ENCODE results near the gene ARHGEF5.
"Not testable (repeated sequence)": the region's sequence is repeated elsewhere in the genome, so short reads cannot be mapped to it uniquely, and the experiment has no call there.

The ARHGEF5 gene

DNA sequence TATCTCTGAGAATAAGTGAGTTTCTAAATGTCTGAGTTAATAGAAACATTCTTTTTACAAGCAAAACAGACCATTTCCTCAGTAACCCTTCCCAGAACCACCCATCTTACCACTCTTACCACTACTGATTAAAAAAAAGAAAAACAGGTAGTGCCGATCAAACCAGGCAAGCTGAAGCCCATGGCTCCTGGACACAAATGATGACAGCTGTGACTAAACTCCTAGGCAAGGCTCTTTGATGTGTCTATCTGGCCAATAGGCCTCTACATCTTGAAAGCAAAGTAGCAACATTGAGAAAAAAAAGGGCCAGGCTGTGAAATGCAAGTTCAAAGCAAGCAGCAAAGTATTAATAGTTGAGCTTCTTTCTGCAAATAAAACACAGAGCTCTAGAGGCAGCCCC is 6.6 kb upstream of the ARHGEF5 start:
- not testable (repeated sequence) for H3K9me3 ChIP-seq (ENCODE audit: low read length); H3K27me3 ChIP-seq (ENCODE audit: control insufficient read depth in 1 of 2, insufficient read depth in 2 of 2, low read length in 2 of 2); H3K4me1 ChIP-seq (ENCODE audit: insufficient read depth, low read length); H3K27ac ChIP-seq (ENCODE audit: low read depth, low read length); H3K9ac ChIP-seq (ENCODE audit: low read length); H3K36me3 ChIP-seq (ENCODE audit: insufficient read depth, low read length); H3K4me3 ChIP-seq (ENCODE audit: low read depth in 1 of 2, low read length in 2 of 2)

DNA sequence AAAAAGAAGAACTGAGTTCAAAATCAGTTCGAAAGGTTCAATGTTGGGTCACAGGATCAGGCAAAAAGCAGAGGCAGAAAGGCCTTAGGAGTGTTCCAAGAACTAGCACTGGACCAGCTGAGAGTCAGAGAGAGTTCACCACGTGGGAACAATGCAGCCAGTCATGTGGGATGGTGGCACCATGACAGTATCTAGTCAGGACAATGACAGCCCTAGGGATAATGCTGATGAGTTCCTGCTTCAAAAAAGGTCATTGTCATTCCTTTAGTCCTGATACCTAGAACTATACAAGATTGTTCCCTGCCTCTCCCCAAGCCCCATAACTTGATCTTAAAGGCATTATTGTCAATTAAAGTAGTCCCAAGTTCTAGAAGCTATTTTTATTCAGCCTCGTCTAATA is 3.5 kb upstream of the ARHGEF5 start:
- H3K27ac ChIP-seq (ENCODE audit: low read depth, low read length), result not testable (repeated sequence)

DNA sequence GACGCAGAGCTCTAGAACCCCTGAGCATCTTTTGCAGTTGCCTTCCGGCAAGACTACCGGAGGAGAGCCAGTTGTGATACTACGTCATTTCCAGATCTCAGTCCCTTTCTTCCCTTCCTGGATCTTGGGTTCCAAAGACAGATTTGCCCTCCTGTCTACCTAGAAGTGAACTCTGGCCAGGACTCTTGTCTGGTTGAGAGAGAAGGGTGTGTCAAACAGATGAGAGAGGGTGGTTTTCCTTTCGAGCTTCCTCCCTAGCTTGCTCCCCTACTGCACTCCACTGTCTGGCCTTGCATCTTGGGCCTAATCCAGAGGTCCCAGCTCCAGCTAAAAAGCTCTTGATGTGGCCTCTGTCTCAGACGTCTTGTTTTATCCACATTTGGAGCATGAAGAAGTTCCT is 983 bp downstream of the ARHGEF5 start:
- H3K9ac ChIP-seq (ENCODE audit: low read length); H3K27ac ChIP-seq (ENCODE audit: low read depth, low read length); H3K4me3 ChIP-seq (ENCODE audit: low read depth in 1 of 2, low read length in 2 of 2); H3K4me1 ChIP-seq (ENCODE audit: insufficient read depth, low read length); H3K9me3 ChIP-seq (ENCODE audit: low read length); H3K27me3 ChIP-seq (ENCODE audit: control insufficient read depth in 1 of 2, insufficient read depth in 2 of 2, low read length in 2 of 2); H3K36me3 ChIP-seq (ENCODE audit: insufficient read depth, low read length): not testable (repeated sequence)

More for the DNA sequence above, 3.5 kb upstream of the ARHGEF5 start:
- H3K27me3 ChIP-seq (ENCODE audit: control insufficient read depth in 1 of 2, insufficient read depth in 2 of 2, low read length in 2 of 2); H3K9me3 ChIP-seq (ENCODE audit: low read length); H3K4me3 ChIP-seq (ENCODE audit: low read depth in 1 of 2, low read length in 2 of 2); H3K36me3 ChIP-seq (ENCODE audit: insufficient read depth, low read length); H3K4me1 ChIP-seq (ENCODE audit: insufficient read depth, low read length); H3K9ac ChIP-seq (ENCODE audit: low read length): not testable (repeated sequence)

DNA sequence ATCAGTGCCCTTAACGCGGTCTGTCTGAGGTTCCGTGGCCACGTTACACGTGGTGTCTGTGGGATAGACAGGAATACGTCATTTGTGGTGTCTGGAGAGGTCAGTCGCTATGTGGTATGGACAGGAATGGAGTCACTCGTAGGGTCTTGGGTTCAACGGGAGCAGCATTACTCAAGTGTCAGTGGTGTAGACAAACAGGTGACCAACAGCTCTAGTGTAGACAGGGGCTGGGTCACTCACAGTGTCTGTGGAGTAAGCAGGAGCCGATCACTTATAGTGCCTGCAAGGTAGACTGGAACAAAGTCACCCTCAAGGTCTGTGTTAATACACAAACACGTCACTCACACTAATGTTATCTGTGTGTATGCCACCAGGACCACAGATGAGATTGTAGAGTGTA is 1.7 kb downstream of the ARHGEF5 start:
- not testable (repeated sequence) for H3K9me3 ChIP-seq (ENCODE audit: low read length); H3K27ac ChIP-seq (ENCODE audit: low read depth, low read length); H3K4me1 ChIP-seq (ENCODE audit: insufficient read depth, low read length); H3K36me3 ChIP-seq (ENCODE audit: insufficient read depth, low read length); H3K4me3 ChIP-seq (ENCODE audit: low read depth in 1 of 2, low read length in 2 of 2); H3K9ac ChIP-seq (ENCODE audit: low read length); H3K27me3 ChIP-seq (ENCODE audit: control insufficient read depth in 1 of 2, insufficient read depth in 2 of 2, low read length in 2 of 2)

DNA sequence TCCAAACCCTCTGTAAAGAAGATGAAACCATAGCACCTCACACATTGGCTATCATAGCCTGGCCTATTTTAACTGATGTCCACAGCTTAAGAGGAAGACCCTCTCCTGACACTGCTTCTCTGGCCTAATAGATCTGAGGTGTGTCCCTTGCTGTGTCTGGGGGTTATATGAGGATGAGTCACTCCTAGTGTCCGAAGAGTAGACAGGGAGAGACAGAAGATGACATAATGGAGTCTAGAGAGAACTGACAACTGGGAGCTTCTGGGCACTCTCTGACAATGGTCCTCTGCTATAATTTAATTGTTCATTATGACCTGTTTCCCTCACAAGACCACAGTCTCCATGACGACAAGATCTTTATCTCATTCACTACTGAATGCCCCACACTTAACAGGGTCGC is 6.9 kb downstream of the ARHGEF5 start:
- not testable (repeated sequence) for H3K9ac ChIP-seq (ENCODE audit: low read length); H3K27ac ChIP-seq (ENCODE audit: low read depth, low read length); H3K9me3 ChIP-seq (ENCODE audit: low read length); H3K4me3 ChIP-seq (ENCODE audit: low read depth in 1 of 2, low read length in 2 of 2); H3K4me1 ChIP-seq (ENCODE audit: insufficient read depth, low read length); H3K36me3 ChIP-seq (ENCODE audit: insufficient read depth, low read length); H3K27me3 ChIP-seq (ENCODE audit: control insufficient read depth in 1 of 2, insufficient read depth in 2 of 2, low read length in 2 of 2)

DNA sequence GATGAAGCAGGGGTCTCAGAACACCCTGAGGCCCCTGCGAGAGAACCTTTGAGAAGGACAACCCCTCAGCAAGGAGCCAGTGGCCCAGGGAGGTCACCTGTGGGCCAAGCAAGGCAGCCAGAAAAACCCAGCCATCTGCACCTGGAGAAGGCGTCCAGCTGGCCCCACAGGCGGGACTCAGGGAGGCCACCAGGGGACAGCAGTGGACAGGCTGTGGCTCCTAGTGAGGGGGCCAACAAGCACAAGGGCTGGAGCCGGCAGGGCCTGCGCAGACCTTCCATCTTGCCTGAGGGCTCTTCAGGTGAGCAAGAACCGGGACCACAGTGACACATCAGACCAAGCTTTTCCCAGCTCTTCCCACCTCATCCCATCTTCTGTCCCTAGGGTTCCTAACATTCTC is 10.3 kb downstream of the ARHGEF5 start:
- not testable (repeated sequence) for H3K4me1 ChIP-seq (ENCODE audit: insufficient read depth, low read length); H3K27me3 ChIP-seq (ENCODE audit: control insufficient read depth in 1 of 2, insufficient read depth in 2 of 2, low read length in 2 of 2); H3K36me3 ChIP-seq (ENCODE audit: insufficient read depth, low read length); H3K27ac ChIP-seq (ENCODE audit: low read depth, low read length); H3K4me3 ChIP-seq (ENCODE audit: low read depth in 1 of 2, low read length in 2 of 2); H3K9ac ChIP-seq (ENCODE audit: low read length); H3K9me3 ChIP-seq (ENCODE audit: low read length)

DNA sequence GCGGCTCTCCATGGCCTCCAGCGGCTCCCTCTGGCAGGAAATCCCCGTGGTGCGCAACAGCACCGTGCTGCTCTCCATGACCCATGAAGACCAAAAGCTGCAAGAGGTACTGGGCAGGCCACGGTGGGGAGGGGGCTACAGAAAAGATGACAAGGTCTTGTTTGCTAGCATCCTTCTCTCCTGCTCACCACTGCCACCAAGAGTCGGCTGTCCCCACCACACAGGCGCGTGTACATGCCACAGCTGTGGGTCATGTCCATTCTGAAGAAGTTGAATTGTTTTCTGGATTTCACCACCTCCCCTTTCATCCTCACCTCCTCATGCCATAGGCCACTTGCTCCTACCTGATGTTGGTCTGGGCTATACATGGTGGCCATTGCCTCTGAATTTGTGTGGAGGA is 12.0 kb downstream of the ARHGEF5 start:
- not testable (repeated sequence) for H3K9ac ChIP-seq (ENCODE audit: low read length); H3K9me3 ChIP-seq (ENCODE audit: low read length); H3K4me1 ChIP-seq (ENCODE audit: insufficient read depth, low read length); H3K27me3 ChIP-seq (ENCODE audit: control insufficient read depth in 1 of 2, insufficient read depth in 2 of 2, low read length in 2 of 2); H3K27ac ChIP-seq (ENCODE audit: low read depth, low read length); H3K4me3 ChIP-seq (ENCODE audit: low read depth in 1 of 2, low read length in 2 of 2); H3K36me3 ChIP-seq (ENCODE audit: insufficient read depth, low read length)

DNA sequence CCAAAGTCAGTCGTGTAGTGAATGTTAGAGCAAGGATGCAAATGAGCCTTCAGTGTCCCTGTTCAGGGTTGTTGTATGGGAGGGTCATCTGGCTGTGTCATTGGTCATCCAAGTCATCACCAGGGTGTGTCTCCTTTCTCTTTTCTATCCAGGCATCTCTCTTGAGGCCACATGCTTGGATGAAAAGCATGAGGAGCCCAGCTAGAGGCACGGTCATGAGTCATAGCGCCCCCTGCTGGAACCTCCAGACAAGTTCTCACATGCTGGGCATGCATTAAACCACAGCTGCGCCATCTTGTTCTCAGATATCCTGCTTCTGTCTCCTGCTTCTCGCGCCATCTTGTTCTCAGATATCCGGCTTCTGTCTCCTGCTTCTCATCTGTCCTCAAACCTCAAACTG is 14.0 kb downstream of the ARHGEF5 start:
- H3K36me3 ChIP-seq (ENCODE audit: insufficient read depth, low read length); H3K27me3 ChIP-seq (ENCODE audit: control insufficient read depth in 1 of 2, insufficient read depth in 2 of 2, low read length in 2 of 2); H3K4me1 ChIP-seq (ENCODE audit: insufficient read depth, low read length); H3K9ac ChIP-seq (ENCODE audit: low read length); H3K9me3 ChIP-seq (ENCODE audit: low read length); H3K27ac ChIP-seq (ENCODE audit: low read depth, low read length); H3K4me3 ChIP-seq (ENCODE audit: low read depth in 1 of 2, low read length in 2 of 2): not testable (repeated sequence)

DNA sequence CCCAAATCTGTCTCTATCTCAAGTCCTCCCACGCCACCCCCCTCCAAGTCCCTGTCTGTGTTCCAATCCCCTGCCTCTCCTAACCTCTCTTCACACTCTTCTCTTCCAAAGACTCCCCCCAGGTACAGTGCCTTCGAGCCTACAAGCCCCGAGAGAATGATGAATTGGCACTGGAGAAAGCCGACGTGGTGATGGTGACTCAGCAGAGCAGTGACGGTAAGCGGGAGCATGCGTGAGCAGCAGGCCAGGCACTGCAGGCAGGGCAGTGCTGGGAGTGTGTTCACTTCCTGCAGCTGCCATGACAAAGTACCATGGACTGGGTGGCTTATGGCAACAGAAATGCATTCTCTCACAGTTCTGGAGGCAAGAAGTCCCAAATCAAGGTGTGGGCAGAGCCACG is 23.4 kb downstream of the ARHGEF5 start:
- Histone ChIP-seq H3K9me3 (ENCODE audit: low read length) (no peaks in the 10 kb centered on the region), H3K27ac (ENCODE audit: low read depth, low read length) (no peak overlapping the region), H3K36me3 (ENCODE audit: insufficient read depth, low read length) (peaks cover 9% of the 10 kb centered on the region)

DNA sequence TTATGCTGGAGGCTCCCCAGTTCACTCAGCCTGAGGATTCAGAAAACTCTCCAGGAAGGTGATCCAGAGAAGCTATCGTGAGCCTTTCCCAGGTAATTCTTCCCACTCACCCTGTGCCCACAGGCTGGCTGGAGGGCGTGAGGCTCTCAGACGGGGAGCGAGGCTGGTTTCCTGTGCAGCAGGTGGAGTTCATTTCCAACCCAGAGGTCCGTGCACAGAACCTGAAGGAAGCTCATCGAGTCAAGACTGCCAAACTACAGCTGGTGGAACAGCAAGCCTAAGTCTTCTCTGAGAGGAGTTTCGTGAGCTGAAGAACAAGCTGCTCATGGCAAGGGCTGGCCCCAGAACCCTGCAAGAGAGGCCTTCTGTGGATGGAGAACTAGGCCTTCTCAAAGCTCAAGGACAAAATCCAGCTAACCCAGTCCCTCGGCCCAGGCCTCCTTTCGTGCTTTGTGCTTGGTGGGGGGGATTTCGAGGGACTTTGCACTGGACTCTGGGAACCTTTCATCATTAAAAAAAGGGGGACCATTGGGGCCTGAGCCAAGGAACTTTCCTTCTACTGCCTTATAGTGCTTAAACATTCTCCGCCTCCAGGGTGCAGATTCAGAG is 24.7 kb downstream of the ARHGEF5 start:
- Histone ChIP-seq H3K4me3 (ENCODE audit: low read depth in 1 of 2, low read length in 2 of 2) (no peak overlapping the region), H3K9me3 (ENCODE audit: low read length) (no peaks in the 10 kb centered on the region), H3K36me3 (ENCODE audit: insufficient read depth, low read length) (peaks cover 9% of the 10 kb centered on the region), H3K9ac (ENCODE audit: low read length) (no peak overlapping the region), H3K27me3 (ENCODE audit: control insufficient read depth in 1 of 2, insufficient read depth in 2 of 2, low read length in 2 of 2) (no peaks in the 10 kb centered on the region), H3K27ac (ENCODE audit: low read depth, low read length) (no peak overlapping the region), H3K4me1 (ENCODE audit: insufficient read depth, low read length) (no peaks in the 10 kb centered on the region)

More for the DNA sequence above, 23.4 kb downstream of the ARHGEF5 start:
- H3K27me3 ChIP-seq (ENCODE audit: control insufficient read depth in 1 of 2, insufficient read depth in 2 of 2, low read length in 2 of 2), result no peaks in the 10 kb centered on the region
- no peaks in the 10 kb centered on the region for H3K4me1 ChIP-seq (ENCODE audit: insufficient read depth, low read length)
- H3K9ac ChIP-seq (ENCODE audit: low read length), result no peak overlapping the region
- H3K4me3 ChIP-seq (ENCODE audit: low read depth in 1 of 2, low read length in 2 of 2), result no peak overlapping the region

DNA sequence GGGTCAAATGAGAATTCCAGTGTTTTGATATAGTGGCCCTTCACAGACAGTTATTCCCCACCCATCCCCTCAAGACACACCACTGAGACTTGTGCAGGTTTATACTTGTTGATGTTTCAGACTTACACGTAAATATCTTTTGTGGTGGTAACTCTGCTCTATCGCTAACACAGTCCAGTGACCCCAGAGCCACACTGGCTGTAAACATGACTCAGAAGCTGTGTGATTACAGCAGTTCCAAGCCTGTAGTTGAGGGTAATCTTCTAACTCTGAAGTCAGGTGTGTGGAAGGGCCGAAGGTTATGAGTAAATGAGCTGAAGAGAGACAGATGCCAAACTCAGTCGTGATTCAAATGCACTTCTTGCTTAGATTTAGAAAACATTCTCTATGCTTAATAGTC is 28.9 kb downstream of the ARHGEF5 start:
- Histone ChIP-seq H3K9ac (ENCODE audit: low read length) (no peak overlapping the region), H3K27me3 (ENCODE audit: control insufficient read depth in 1 of 2, insufficient read depth in 2 of 2, low read length in 2 of 2) (no peaks in the 10 kb centered on the region), H3K36me3 (ENCODE audit: insufficient read depth, low read length) (no peaks in the 10 kb centered on the region), H3K4me3 (ENCODE audit: low read depth in 1 of 2, low read length in 2 of 2) (no peak overlapping the region), H3K9me3 (ENCODE audit: low read length) (no peaks in the 10 kb centered on the region), H3K4me1 (ENCODE audit: insufficient read depth, low read length) (no peaks in the 10 kb centered on the region), H3K27ac (ENCODE audit: low read depth, low read length) (no peak overlapping the region)

DNA sequence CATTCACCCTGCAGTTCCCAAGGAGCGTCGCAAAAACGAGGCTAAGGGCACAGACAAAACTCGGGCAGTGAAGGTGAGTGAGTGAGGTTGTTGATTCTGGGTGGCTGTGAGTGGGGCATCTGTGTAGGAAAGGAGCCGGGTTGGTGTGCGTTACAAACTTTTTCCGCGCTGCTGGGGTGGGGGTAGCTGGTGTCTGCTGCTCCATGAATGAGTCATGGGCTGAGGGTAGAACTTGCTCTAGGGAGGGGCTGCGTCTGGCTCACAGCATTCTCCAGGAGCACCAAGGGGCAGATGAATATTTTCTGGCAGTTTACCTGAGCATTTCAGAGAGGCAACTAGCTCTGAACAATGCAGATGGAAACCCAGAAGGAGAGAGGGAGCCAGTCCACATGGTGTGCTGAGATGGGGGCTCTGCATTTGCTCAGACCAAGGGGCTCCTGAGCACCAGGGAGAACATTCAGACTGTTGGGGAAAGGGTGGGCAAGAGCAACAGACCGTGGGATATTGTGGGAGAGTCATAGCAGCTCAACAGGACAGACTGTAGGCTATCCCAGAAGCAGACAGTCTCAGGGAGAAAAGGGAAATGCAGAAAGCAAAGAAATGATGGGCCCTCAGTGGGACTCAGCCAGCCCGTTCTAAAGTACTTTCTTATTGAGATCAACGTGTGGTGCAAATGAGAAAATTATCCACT is 29.5 kb downstream of the ARHGEF5 start:
- no peak overlapping the region for H3K9ac ChIP-seq (ENCODE audit: low read length)
- H3K27ac ChIP-seq (ENCODE audit: low read depth, low read length), result no peak overlapping the region
- no peaks in the 10 kb centered on the region for H3K9me3 ChIP-seq (ENCODE audit: low read length)
- H3K36me3 ChIP-seq (ENCODE audit: insufficient read depth, low read length), result no peaks in the 10 kb centered on the region
- H3K4me1 ChIP-seq (ENCODE audit: insufficient read depth, low read length), result no peaks in the 10 kb centered on the region
- H3K27me3 ChIP-seq (ENCODE audit: control insufficient read depth in 1 of 2, insufficient read depth in 2 of 2, low read length in 2 of 2), result no peaks in the 10 kb centered on the region
- no peak overlapping the region for H3K4me3 ChIP-seq (ENCODE audit: low read depth in 1 of 2, low read length in 2 of 2)
